Stimulated activated memory B cell treated with anti-CD40 and anti-IgM and Interleukin-4, amounts not matched to agents 10 μg/mL and 1 μg/mL and 100 μg/mL, for 72 hours (primary cell): ENCODE measurements around the gene DCC.

Experiments used
- ATAC-seq: fragments of 150-1000 bp; cut with Tn5 transposase; 2 replicates; pipeline ENCODE4 v1.10.0; 2021
- H3K27ac Mint-ChIP-seq: one replicate; pipeline ENCODE4 v1.8.0; 2022; ENCODE audit warnings: mild to moderate bottlenecking, mixed read lengths
- H3K27me3 Mint-ChIP-seq: one replicate; pipeline ENCODE4 v1.8.0; 2022; ENCODE audit warnings: mixed read lengths
- H3K36me3 Mint-ChIP-seq: one replicate; pipeline ENCODE4 v1.8.0; 2022; ENCODE audit warnings: mixed read lengths
- H3K4me1 Mint-ChIP-seq: one replicate; pipeline ENCODE4 v1.8.0; 2022; ENCODE audit warnings: mixed read lengths
- H3K4me3 Mint-ChIP-seq: one replicate; pipeline ENCODE4 v1.8.0; 2022; ENCODE audit warnings: mild to moderate bottlenecking, moderate library complexity, mixed read lengths
- H3K9me3 Mint-ChIP-seq: one replicate; pipeline ENCODE4 v1.8.0; 2022; ENCODE audit warnings: mixed read lengths

The DCC gene

GRCh38 chr18:53526101-53526870, 1186.3 kb downstream of the DCC start:
- peaks cover 5% of the 10 kb centered on the region for H3K9me3 Mint-ChIP-seq
- H3K4me3 Mint-ChIP-seq: no peak overlapping the region
- H3K27me3 Mint-ChIP-seq: no peaks in the 10 kb centered on the region
- no peaks in the 10 kb centered on the region for H3K36me3 Mint-ChIP-seq
- no peak overlapping the region for H3K27ac Mint-ChIP-seq
- no peaks in the 10 kb centered on the region for H3K4me1 Mint-ChIP-seq
- ATAC-seq: no peak

- Mint-ChIP-seq H3K27ac (no peak overlapping the region), H3K4me3 (no peak overlapping the region), H3K4me1 (no peaks in the 10 kb centered on the region), H3K9me3 (peaks cover 5% of the 10 kb centered on the region), H3K36me3 (no peaks in the 10 kb centered on the region), H3K27me3 (no peaks in the 10 kb centered on the region)
- ATAC-seq: no peak
Measured at GRCh38 chr18:53527365-53527764, 1187.4 kb downstream of the DCC start.

DNA sequence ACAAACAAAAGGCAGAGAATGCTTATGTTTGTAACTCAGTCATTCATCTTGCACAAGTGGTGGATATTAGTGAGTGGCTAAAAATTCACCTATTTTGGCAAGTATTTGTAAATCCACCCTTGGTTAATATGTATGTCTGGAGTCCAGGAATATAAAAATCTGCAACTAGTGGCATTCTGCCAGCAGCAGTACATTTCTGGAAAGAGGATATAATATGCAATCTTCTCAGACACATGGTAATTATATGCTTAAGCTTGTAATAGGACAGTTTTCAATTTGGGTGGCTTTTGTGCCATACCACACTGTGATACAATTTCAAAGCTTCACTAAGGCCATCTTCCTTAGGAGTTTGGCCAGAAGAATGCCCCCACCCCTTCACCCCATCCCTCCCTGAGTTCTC, 1191.2 kb downstream of the DCC start:
- no peak for ATAC-seq
- no peaks in the 10 kb centered on the region for H3K36me3 Mint-ChIP-seq
- peaks cover 3% of the 10 kb centered on the region for H3K9me3 Mint-ChIP-seq
- H3K27me3 Mint-ChIP-seq: no peaks in the 10 kb centered on the region
- H3K4me3 Mint-ChIP-seq: no peak overlapping the region
- no peaks in the 10 kb centered on the region for H3K4me1 Mint-ChIP-seq
- H3K27ac Mint-ChIP-seq: no peak overlapping the region

DNA sequence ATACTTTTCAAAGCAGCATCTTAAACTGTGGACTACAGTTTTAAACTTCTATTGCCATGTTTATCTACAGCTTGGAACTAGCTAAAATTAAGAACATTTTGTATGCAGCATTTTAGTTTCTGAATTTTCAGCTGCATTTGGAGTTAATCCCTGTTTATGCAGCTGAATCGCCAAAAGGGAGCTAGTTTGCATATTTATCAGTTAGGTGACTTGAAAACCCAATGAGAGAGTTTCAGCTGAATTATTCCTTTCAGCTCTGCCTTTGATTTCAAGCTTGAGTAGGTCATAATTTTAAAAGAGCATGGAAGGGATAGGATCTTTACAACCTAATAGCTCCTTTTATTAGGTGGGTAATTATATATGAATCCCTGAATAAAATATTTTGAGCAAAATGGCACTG, 1191.9 kb downstream of the DCC start:
- Mint-ChIP-seq H3K27ac (no peak overlapping the region), H3K36me3 (no peaks in the 10 kb centered on the region), H3K27me3 (no peaks in the 10 kb centered on the region), H3K9me3 (peaks cover 3% of the 10 kb centered on the region), H3K4me3 (no peak overlapping the region), H3K4me1 (no peaks in the 10 kb centered on the region)
- ATAC-seq: no peak

DNA sequence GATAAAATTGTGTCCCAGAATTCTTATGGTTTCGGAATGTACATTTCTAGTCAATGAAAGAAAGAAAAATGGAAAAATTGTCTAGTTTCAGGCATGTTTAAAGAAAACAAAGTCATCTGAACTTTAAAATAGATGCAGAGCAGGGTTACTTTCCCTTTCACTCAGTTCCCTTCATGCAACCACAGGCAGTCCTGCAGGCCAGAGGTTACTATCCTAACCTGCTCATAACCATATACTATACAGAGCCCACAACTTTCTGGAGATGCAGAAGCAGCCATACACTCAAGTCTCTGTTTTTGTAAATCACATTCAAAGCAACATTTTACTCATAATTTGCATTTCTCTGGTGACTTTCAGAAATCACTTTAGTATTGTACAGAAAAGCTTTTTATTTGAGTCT, 1194.2 kb downstream of the DCC start:
- ATAC-seq: no peak
- Mint-ChIP-seq H3K4me3 (no peak overlapping the region), H3K4me1 (no peaks in the 10 kb centered on the region), H3K27ac (no peak overlapping the region), H3K36me3 (no peaks in the 10 kb centered on the region), H3K27me3 (no peaks in the 10 kb centered on the region), H3K9me3 (peaks cover 3% of the 10 kb centered on the region)

- no peaks in the 10 kb centered on the region for H3K36me3 Mint-ChIP-seq
Measured at GRCh38 chr18:53534695-53535094, 1194.7 kb downstream of the DCC start.

DNA sequence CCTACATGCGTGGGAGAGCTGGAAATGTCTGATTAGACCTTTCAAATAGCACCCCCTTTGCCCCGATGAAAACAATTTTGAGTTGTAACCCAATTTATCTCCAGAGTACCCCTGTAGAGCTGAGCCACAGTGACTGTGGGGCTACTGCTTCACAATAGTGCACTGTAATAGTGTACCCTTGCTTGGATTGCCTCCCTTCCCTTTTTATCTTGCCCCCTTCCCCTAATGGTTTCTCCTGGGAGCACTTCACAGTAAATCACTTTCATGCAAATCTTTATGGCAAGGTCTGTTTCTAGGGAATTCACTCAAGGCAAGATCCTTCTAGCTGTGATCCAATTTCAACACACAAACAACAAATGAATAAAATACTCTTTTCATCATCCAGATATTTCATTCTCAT, 1196.9 kb downstream of the DCC start:
- Mint-ChIP-seq H3K4me1 (no peaks in the 10 kb centered on the region), H3K9me3 (peaks cover 3% of the 10 kb centered on the region), H3K4me3 (no peak overlapping the region), H3K27me3 (no peaks in the 10 kb centered on the region), H3K36me3 (no peaks in the 10 kb centered on the region), H3K27ac (no peak overlapping the region)
- no peak for ATAC-seq

More at GRCh38 chr18:53534695-53535094, 1194.7 kb downstream of the DCC start:
- Mint-ChIP-seq H3K27ac (no peak overlapping the region), H3K4me3 (no peak overlapping the region), H3K4me1 (no peaks in the 10 kb centered on the region), H3K9me3 (peaks cover 3% of the 10 kb centered on the region), H3K27me3 (no peaks in the 10 kb centered on the region)
- no peak for ATAC-seq

GRCh38 chr18:53541924-53542323, 1201.9 kb downstream of the DCC start:
- Mint-ChIP-seq H3K9me3 (no peaks in the 10 kb centered on the region), H3K27me3 (no peaks in the 10 kb centered on the region), H3K4me1 (peaks cover 6% of the 10 kb centered on the region), H3K36me3 (no peaks in the 10 kb centered on the region), H3K4me3 (no peak overlapping the region), H3K27ac (no peak overlapping the region)
- no peak for ATAC-seq

DNA sequence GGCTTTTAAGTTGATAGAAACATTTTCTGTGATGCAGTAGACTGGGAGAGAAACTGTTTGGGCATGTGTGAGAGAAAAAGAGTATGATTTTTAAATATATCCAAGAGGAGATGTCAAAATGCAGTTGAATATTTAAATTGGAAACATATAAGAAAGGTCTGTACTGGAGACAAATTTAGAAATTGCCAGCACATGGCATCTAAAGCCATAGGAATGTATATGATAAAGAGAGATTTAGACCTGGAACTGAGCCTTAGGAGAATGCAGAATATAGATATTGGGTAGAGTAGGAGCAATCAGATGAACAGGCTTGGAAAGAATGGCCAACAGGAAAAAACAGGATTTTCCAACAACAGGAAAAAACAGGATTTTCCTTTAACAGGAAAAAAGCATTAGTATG, 1203.7 kb downstream of the DCC start:
- Mint-ChIP-seq H3K27me3 (no peaks in the 10 kb centered on the region), H3K36me3 (no peaks in the 10 kb centered on the region), H3K9me3 (no peaks in the 10 kb centered on the region), H3K4me1 (peaks cover 6% of the 10 kb centered on the region), H3K4me3 (no peak overlapping the region), H3K27ac (no peak overlapping the region)
- ATAC-seq: no peak

DNA sequence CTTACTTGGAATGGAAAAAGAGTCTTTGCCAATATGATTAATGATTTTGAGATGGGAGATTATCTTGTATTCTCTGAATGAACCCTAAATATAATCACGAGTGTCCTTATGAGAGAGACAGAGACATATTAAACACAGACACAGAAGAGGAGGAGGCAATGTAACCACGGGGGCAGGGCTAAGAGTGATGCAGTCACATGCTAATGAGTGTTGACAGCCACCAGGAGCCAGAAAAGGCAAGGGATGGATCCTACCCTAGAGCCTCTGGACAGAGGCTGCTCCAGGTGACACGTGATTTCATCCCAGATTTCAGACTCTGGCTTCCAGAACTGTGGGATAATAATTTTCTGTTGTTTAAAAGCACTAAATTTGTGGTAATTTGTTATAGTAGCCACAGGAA, 1204.9 kb downstream of the DCC start:
- H3K4me1 Mint-ChIP-seq: peaks cover 6% of the 10 kb centered on the region
- ATAC-seq: no peak
- no peaks in the 10 kb centered on the region for H3K36me3 Mint-ChIP-seq
- H3K9me3 Mint-ChIP-seq: no peaks in the 10 kb centered on the region
- no peak overlapping the region for H3K27ac Mint-ChIP-seq
- no peaks in the 10 kb centered on the region for H3K27me3 Mint-ChIP-seq
- H3K4me3 Mint-ChIP-seq: no peak overlapping the region

DNA sequence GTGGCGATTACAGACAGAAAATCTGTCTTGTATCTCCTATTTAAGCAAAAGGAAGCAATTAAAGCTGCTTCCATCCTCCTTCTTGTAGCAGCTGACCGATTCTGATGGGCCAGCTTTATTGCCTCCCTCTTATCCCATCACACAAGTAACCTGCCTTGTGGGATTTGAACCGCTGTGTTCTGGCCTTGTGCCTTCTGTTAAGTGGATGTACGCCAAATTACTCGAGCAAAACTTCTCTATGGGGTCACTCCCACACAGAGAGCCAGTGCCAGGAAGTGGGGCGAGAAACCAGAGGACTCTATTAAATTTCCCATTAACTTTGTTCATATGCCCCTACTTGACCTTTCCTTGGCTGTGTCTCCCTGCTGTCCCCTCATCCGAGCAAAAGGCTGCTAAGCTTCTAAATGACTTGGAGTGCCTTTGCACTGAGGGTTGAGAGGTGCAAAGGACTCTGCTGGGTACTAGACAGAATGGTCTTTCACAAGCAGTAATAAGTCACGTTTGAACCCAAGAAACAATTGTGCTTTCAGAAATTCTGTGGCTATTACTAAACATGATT, 1212.0 kb downstream of the DCC start:
- H3K36me3 Mint-ChIP-seq: no peaks in the 10 kb centered on the region
- no peaks in the 10 kb centered on the region for H3K4me1 Mint-ChIP-seq
- peaks cover 3% of the 10 kb centered on the region for H3K9me3 Mint-ChIP-seq
- H3K27ac Mint-ChIP-seq: no peak overlapping the region
- no peaks in the 10 kb centered on the region for H3K27me3 Mint-ChIP-seq
- ATAC-seq: no peak
- no peak overlapping the region for H3K4me3 Mint-ChIP-seq

DNA sequence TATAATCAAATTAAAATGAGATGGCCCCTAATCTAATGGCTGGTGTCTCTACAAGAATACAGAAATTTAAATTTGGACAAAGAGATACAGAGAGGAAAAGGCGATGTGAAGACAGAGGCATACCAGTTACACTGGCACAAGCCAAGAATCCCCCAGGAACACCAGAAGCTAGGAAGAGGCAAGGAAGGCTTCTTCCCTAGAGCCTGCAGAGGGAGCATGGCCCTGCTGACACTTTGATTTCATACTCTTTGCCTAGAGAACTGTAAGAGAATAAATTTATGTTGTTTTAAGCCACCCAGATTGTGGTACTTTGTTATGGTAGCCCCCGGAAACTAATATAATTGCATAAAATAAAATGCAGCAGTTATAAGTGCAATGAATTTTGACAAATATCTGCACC, 1213.0 kb downstream of the DCC start:
- H3K27ac Mint-ChIP-seq: no peak overlapping the region
- H3K27me3 Mint-ChIP-seq: no peaks in the 10 kb centered on the region
- H3K36me3 Mint-ChIP-seq: no peaks in the 10 kb centered on the region
- H3K9me3 Mint-ChIP-seq: peaks cover 3% of the 10 kb centered on the region
- no peak for ATAC-seq
- no peak overlapping the region for H3K4me3 Mint-ChIP-seq
- no peaks in the 10 kb centered on the region for H3K4me1 Mint-ChIP-seq

GRCh38 chr18:53556450-53556849, 1216.5 kb downstream of the DCC start:
- Mint-ChIP-seq H3K27me3 (no peaks in the 10 kb centered on the region), H3K4me1 (no peaks in the 10 kb centered on the region), H3K9me3 (peaks cover 3% of the 10 kb centered on the region), H3K27ac (no peak overlapping the region), H3K4me3 (no peak overlapping the region), H3K36me3 (no peaks in the 10 kb centered on the region)
- ATAC-seq: no peak

- no peaks in the 10 kb centered on the region for H3K27me3 Mint-ChIP-seq
- H3K4me3 Mint-ChIP-seq: no peak overlapping the region
- H3K27ac Mint-ChIP-seq: no peak overlapping the region
- H3K4me1 Mint-ChIP-seq: no peaks in the 10 kb centered on the region
- no peaks in the 10 kb centered on the region for H3K36me3 Mint-ChIP-seq
- H3K9me3 Mint-ChIP-seq: peaks cover 3% of the 10 kb centered on the region
- ATAC-seq: no peak
Measured at GRCh38 chr18:53560546-53560945, 1220.5 kb downstream of the DCC start.

DNA sequence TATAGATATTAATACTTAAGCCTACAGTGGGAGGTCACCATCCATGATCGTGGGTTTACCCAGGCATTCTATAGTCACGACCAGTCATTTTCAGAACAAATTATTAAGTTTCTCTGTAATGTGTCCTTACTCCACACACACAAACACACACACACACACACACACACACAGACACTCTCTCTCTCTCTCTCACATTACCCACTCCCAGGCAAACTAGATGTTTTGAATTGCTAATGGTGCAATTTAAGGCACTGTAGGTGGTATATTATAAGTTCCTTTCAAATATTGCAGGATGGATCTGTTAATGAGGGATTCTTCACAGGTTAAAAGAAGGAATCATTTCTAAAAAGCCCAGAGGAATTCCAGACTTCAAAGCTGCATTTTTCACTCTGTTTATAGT, 1226.6 kb downstream of the DCC start:
- H3K9me3 Mint-ChIP-seq: no peaks in the 10 kb centered on the region
- H3K4me1 Mint-ChIP-seq: no peaks in the 10 kb centered on the region
- ATAC-seq: no peak
- no peak overlapping the region for H3K27ac Mint-ChIP-seq
- H3K27me3 Mint-ChIP-seq: no peaks in the 10 kb centered on the region
- no peaks in the 10 kb centered on the region for H3K36me3 Mint-ChIP-seq
- no peak overlapping the region for H3K4me3 Mint-ChIP-seq

- no peak overlapping the region for H3K27ac Mint-ChIP-seq
Measured at GRCh38 chr18:53567929-53568574, 1228.1 kb downstream of the DCC start.

More at GRCh38 chr18:53567929-53568574, 1228.1 kb downstream of the DCC start:
- H3K27me3 Mint-ChIP-seq: no peaks in the 10 kb centered on the region
- no peaks in the 10 kb centered on the region for H3K36me3 Mint-ChIP-seq
- no peaks in the 10 kb centered on the region for H3K9me3 Mint-ChIP-seq
- no peak for ATAC-seq
- H3K4me3 Mint-ChIP-seq: no peak overlapping the region
- no peaks in the 10 kb centered on the region for H3K4me1 Mint-ChIP-seq
